ENCODE results near the gene RBFOX1. TPM values are rescaled to one million over a fixed set of nuclear protein-coding genes. Genes with fewer than 3 reads are reported as not detected.

Gene RBFOX1
- polyA plus RNA-seq, 1 donor from 2014 or later: 56.8 TPM

DNA sequence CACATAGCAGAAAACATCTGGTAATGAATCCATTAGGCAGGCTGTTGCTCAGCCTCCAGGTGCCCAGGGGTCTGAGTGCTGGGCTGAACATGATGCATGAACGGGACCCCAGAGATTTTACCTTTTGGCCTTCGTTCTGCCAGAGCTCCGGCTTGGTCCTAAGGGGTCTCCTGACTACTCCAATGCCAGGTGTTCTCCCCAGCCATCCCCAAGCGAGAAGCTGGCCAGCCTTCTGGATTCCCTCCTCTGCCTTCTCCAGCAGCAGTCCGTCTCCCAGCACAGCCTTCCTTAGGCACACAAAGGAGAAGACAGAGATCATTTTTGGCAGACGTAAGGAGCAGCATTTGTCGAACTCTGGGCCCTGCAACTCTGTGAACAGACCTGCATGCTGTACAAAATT lies 109.4 kb downstream of the RBFOX1 start:
- no peak for TF ChIP-seq EP300 (conservative IDR thresholded peaks at IDR 0.05; ENCODE audit: poor library complexity, severe bottlenecking)
- TF ChIP-seq RAD21 (conservative IDR thresholded peaks at IDR 0.05): no peak
- TF ChIP-seq MXI1 (conservative IDR thresholded peaks at IDR 0.05; ENCODE audit: poor library complexity, severe bottlenecking): no peak
- TF ChIP-seq, protein P1, sequence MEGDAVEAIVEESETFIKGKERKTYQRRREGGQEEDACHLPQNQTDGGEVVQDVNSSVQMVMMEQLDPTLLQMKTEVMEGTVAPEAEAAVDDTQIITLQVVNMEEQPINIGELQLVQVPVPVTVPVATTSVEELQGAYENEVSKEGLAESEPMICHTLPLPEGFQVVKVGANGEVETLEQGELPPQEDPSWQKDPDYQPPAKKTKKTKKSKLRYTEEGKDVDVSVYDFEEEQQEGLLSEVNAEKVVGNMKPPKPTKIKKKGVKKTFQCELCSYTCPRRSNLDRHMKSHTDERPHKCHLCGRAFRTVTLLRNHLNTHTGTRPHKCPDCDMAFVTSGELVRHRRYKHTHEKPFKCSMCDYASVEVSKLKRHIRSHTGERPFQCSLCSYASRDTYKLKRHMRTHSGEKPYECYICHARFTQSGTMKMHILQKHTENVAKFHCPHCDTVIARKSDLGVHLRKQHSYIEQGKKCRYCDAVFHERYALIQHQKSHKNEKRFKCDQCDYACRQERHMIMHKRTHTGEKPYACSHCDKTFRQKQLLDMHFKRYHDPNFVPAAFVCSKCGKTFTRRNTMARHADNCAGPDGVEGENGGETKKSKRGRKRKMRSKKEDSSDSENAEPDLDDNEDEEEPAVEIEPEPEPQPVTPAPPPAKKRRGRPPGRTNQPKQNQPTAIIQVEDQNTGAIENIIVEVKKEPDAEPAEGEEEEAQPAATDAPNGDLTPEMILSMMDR (IDR thresholded peaks at IDR 0.05; ENCODE audit: poor library complexity, severe bottlenecking): no peak
- no peak for TF ChIP-seq SMC3 (conservative IDR thresholded peaks at IDR 0.05; ENCODE audit: poor library complexity)
- no peak for TF ChIP-seq TAF1 (IDR thresholded peaks at IDR 0.05; ENCODE audit: low read depth)
- TF ChIP-seq EZH2 (IDR thresholded peaks at IDR 0.05; ENCODE audit: borderline replicate concordance, insufficient read depth, low read length, poor library complexity, severe bottlenecking): no peak
- TF ChIP-seq, protein P2, sequence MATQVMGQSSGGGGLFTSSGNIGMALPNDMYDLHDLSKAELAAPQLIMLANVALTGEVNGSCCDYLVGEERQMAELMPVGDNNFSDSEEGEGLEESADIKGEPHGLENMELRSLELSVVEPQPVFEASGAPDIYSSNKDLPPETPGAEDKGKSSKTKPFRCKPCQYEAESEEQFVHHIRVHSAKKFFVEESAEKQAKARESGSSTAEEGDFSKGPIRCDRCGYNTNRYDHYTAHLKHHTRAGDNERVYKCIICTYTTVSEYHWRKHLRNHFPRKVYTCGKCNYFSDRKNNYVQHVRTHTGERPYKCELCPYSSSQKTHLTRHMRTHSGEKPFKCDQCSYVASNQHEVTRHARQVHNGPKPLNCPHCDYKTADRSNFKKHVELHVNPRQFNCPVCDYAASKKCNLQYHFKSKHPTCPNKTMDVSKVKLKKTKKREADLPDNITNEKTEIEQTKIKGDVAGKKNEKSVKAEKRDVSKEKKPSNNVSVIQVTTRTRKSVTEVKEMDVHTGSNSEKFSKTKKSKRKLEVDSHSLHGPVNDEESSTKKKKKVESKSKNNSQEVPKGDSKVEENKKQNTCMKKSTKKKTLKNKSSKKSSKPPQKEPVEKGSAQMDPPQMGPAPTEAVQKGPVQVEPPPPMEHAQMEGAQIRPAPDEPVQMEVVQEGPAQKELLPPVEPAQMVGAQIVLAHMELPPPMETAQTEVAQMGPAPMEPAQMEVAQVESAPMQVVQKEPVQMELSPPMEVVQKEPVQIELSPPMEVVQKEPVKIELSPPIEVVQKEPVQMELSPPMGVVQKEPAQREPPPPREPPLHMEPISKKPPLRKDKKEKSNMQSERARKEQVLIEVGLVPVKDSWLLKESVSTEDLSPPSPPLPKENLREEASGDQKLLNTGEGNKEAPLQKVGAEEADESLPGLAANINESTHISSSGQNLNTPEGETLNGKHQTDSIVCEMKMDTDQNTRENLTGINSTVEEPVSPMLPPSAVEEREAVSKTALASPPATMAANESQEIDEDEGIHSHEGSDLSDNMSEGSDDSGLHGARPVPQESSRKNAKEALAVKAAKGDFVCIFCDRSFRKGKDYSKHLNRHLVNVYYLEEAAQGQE (IDR thresholded peaks at IDR 0.05; ENCODE audit: borderline replicate concordance): no peak
- TF ChIP-seq POLR2AphosphoS5 (IDR thresholded peaks at IDR 0.05): no peak
- H3K27ac ChIP-seq (ENCODE audit: low read length): no peak overlapping the region
- no peaks in the 10 kb centered on the region for H3K9me3 ChIP-seq (ENCODE audit: low read length)
- no peaks in the 10 kb centered on the region for H3K9me2 ChIP-seq (ENCODE audit: insufficient read depth, low read length)
- no peaks in the 10 kb centered on the region for H4K20me1 ChIP-seq (ENCODE audit: insufficient read depth)
- H3K27me3 ChIP-seq (ENCODE audit: insufficient read depth, low read depth, low read length): no peaks in the 10 kb centered on the region
- no peaks in the 10 kb centered on the region for H3K36me3 ChIP-seq (ENCODE audit: insufficient read depth, low read length)
- no peak overlapping the region for H3K4me3 ChIP-seq (ENCODE audit: low read length)
- peaks cover 3% of the 10 kb centered on the region for H3F3A ChIP-seq (ENCODE audit: insufficient read depth, low read length, poor library complexity, severe bottlenecking)
- no peak overlapping the region for H3K4me2 ChIP-seq (ENCODE audit: low read length)
- no peak overlapping the region for H2AFZ ChIP-seq (ENCODE audit: low read depth, low read length)
- H3K9ac ChIP-seq (ENCODE audit: low read length): no peak overlapping the region
- H3K79me2 ChIP-seq (replicated peaks; ENCODE audit: insufficient read depth, low read length): no peaks in the 10 kb centered on the region

DNA sequence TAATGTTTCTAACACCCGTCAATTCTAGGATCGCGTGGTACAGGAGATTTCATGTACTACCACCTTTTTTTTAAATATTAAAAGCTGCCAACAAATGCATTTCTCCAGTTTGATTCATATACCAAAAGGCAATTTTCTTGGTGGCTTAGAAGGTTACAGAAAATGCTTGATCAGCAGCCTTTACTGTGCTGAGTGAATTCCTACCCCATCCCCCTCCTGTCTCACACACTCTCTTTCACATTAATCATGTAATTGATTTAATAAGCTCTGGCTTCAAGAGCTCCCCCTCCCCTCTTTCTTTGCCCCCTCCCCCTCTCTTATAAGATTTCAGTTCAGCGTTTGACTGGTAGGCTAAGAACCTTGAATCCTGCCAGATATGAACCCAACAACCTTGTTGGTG lies 110.5 kb downstream of the RBFOX1 start:
- H3K36me3 ChIP-seq (ENCODE audit: insufficient read depth, low read length): no peaks in the 10 kb centered on the region
- H3K27ac ChIP-seq (ENCODE audit: low read length): peak overlapping the region; percentile 33
- H3K4me2 ChIP-seq (ENCODE audit: low read length): no peak overlapping the region
- no peak overlapping the region for H2AFZ ChIP-seq (ENCODE audit: low read depth, low read length)
- H3K4me3 ChIP-seq (ENCODE audit: low read length): no peak overlapping the region
- TF ChIP-seq SMC3 (conservative IDR thresholded peaks at IDR 0.05; ENCODE audit: poor library complexity) (no peak), TAF1 (IDR thresholded peaks at IDR 0.05; ENCODE audit: low read depth) (no peak), EZH2 (IDR thresholded peaks at IDR 0.05; ENCODE audit: borderline replicate concordance, insufficient read depth, low read length, poor library complexity, severe bottlenecking) (no peak), RAD21 (conservative IDR thresholded peaks at IDR 0.05) (no peak), POLR2AphosphoS5 (IDR thresholded peaks at IDR 0.05) (no peak)
- TF ChIP-seq, protein P2 (IDR thresholded peaks at IDR 0.05; ENCODE audit: borderline replicate concordance): no peak
- TF ChIP-seq, protein P1 (IDR thresholded peaks at IDR 0.05; ENCODE audit: poor library complexity, severe bottlenecking): no peak
- H3K9ac ChIP-seq (ENCODE audit: low read length): no peak overlapping the region
- H4K20me1 ChIP-seq (ENCODE audit: insufficient read depth): no peaks in the 10 kb centered on the region
- H3K9me2 ChIP-seq (ENCODE audit: insufficient read depth, low read length): no peaks in the 10 kb centered on the region
- H3K79me2 ChIP-seq (replicated peaks; ENCODE audit: insufficient read depth, low read length): no peaks in the 10 kb centered on the region
- no peaks in the 10 kb centered on the region for H3K9me3 ChIP-seq (ENCODE audit: low read length)
- peaks cover 3% of the 10 kb centered on the region for H3F3A ChIP-seq (ENCODE audit: insufficient read depth, low read length, poor library complexity, severe bottlenecking)
- no peaks in the 10 kb centered on the region for H3K27me3 ChIP-seq (ENCODE audit: insufficient read depth, low read depth, low read length)
